PC-3 (cell line): Measurements from ENCODE around the gene ARF3. TPM values are rescaled to one million over a fixed set of nuclear protein-coding genes. Genes with fewer than 3 reads are reported as not detected.
A peak's percentile ranks its signal among the peaks of the same experiment; 100 is the strongest.

Experiments
- ATAC-seq: fragments of 200-7000 bp; cut with Tn5 transposase; 2 replicates; pipeline ENCODE4 v1.9.1; 2020; ENCODE audit warnings: mild to moderate bottlenecking, moderate library complexity
- BruUV-seq: library from RNA; stranded (reverse); fragments of 400-500 nt; replicated peaks from 2 replicates; lab custom pipeline; 2021; lab: Mats Ljungman, UMichigan
- CTCF ChIA-PET: fragments of 300-600 bp; sonication (Branson Sonifier 250); formaldehyde crosslinking; loops from one replicate; lab custom pipeline; 2022; ENCODE audit warnings: antibody characterized with exemption; lab: Charles Lee
- POLR2A ChIA-PET: fragments of 300-600 bp; sonication (Branson Sonifier 250); formaldehyde crosslinking; loops from one replicate; lab custom pipeline; 2022; ENCODE audit warnings: antibody characterized with exemption; ENCODE audit not compliant: unreplicated experiment; lab: Charles Lee
- DNase-seq: peaks from one replicate; pipeline ENCODE4 v3.0.0-alpha.2; 2015
- H2AFZ ChIP-seq: fragments of 300-600 bp; sonication (generic); 2 replicates; pipeline ENCODE4 v1.6.0; 2016; ENCODE audit warnings: antibody characterized with exemption, low read length
- H3F3A ChIP-seq: fragments of 300-600 bp; sonication (generic); one replicate; pipeline ENCODE4 v1.6.0; 2017; ENCODE audit warnings: antibody characterized with exemption, low read length, control low read depth, mild to moderate bottlenecking; ENCODE audit not compliant: unreplicated experiment
- H3K27ac ChIP-seq: fragments of 300-600 bp; sonication (generic); 2 replicates; pipeline ENCODE4 v1.5.1; 2016; ENCODE audit warnings: mild to moderate bottlenecking, low read length
- H3K27me3 ChIP-seq: fragments of 300-600 bp; sonication (generic); 2 replicates; pipeline ENCODE4 v1.6.1; 2016; ENCODE audit warnings: low read length, mixed read lengths
- H3K36me3 ChIP-seq: fragments of 300-600 bp; sonication (generic); 2 replicates; pipeline ENCODE4 v1.6.1; 2016; ENCODE audit warnings: low read depth, mixed run types, low read length, mixed read lengths
- H3K4me1 ChIP-seq: fragments of 300-600 bp; sonication (generic); 2 replicates; pipeline ENCODE4 v1.5.1; 2016; ENCODE audit warnings: low read length; ENCODE audit not compliant: insufficient read depth
- H3K4me2 ChIP-seq: fragments of 300-600 bp; sonication (generic); 2 replicates; pipeline ENCODE4 v1.6.0; 2016; ENCODE audit warnings: low read length
- H3K4me3 ChIP-seq: fragments of 300-600 bp; sonication (generic); 2 replicates; pipeline ENCODE4 v1.5.1; 2016; ENCODE audit warnings: mild to moderate bottlenecking, low read length, mixed read lengths
- H3K79me2 ChIP-seq: fragments of 300-600 bp; sonication (generic); 2 replicates; pipeline ENCODE4 v1.6.1; 2017; ENCODE audit warnings: low read length, mixed read lengths
- H3K9ac ChIP-seq: fragments of 300-600 bp; sonication (generic); 2 replicates; pipeline ENCODE4 v1.6.0; 2016; ENCODE audit warnings: mild to moderate bottlenecking, low read length
- H3K9me2 ChIP-seq: fragments of 300-600 bp; sonication (generic); replicated peaks from 2 replicates; pipeline ENCODE4 v1.6.1; 2016; ENCODE audit warnings: mixed run types, low read length, mixed read lengths
- H3K9me3 ChIP-seq: fragments of 300-600 bp; sonication (generic); 2 replicates; pipeline ENCODE4 v1.6.1; 2016; ENCODE audit warnings: low read length, mixed read lengths
- H4K20me1 ChIP-seq: fragments of 300-600 bp; sonication (generic); 2 replicates; pipeline ENCODE4 v1.6.1; 2016; ENCODE audit warnings: low read length, mixed read lengths
- CTCF ChIP-seq: fragments of 300-600 bp; sonication (generic); conservative IDR thresholded peaks from 2 replicates; pipeline ENCODE4 v1.5.1; 2017; ENCODE audit warnings: antibody characterized with exemption, low read depth, mild to moderate bottlenecking, low read length
- EZH2 ChIP-seq: fragments of 300-600 bp; sonication (generic); IDR thresholded peaks from one replicate; pipeline ENCODE4 v1.6.1; 2017; ENCODE audit warnings: antibody characterized with exemption, mild to moderate bottlenecking, low read length; ENCODE audit not compliant: unreplicated experiment
- EZH2phosphoT487 ChIP-seq: fragments of 300-600 bp; sonication (generic); IDR thresholded peaks from 2 replicates; pipeline ENCODE4 v1.6.1; 2018; ENCODE audit warnings: mild to moderate bottlenecking, antibody characterized with exemption, low read length, borderline replicate concordance
- intact Hi-C: fragments of 100-400 bp; cut with micrococcal nuclease; formaldehyde crosslinking; loops from 2 replicates; pipeline ENCODE4 v1.9.0; 2023
- total RNA-seq: library from RNA; depleted of rRNA; stranded (reverse); fragments of >200 nt; gene quantifications from 2 replicates; pipeline ENCODE4 v1.2.3, GENCODE V29; 2014

The ARF3 gene
- total RNA-seq, 1 experiment from 2014 or later = 85.5 TPM

- H3K79me2 ChIP-seq = no peaks in the 10 kb centered on the region
- H3K36me3 ChIP-seq = peaks cover 13% of the 10 kb centered on the region
- peak overlapping the region; percentile 59 for H2AFZ ChIP-seq
- no peaks in the 10 kb centered on the region for H3K4me1 ChIP-seq
- no peaks in the 10 kb centered on the region for H3K9me2 ChIP-seq
- DNase-seq (peak; percentile 44), ATAC-seq (peak; percentile 54)
- ChIA-PET CTCF (interaction anchor here (1.0 kb wide), 1 partner anchor 72 kb away, joined by 3 read pairs; no protein-coding TSS in a partner anchor), POLR2A (no interaction called here)
- BruUV-seq = no TSS peak
- no peaks in the 10 kb centered on the region for H4K20me1 ChIP-seq
- intact Hi-C loops = no loop called here
- no peaks in the 10 kb centered on the region for H3K9me3 ChIP-seq
- H3F3A ChIP-seq = no peaks in the 10 kb centered on the region
- TF ChIP-seq CTCF (peak; percentile 49; the same call in 1 of the 2 replicates), EZH2phosphoT487 (no peak), EZH2 (no peak)
- H3K4me2 ChIP-seq = peak overlapping the region; percentile 73
- no peaks in the 10 kb centered on the region for H3K27me3 ChIP-seq
- H3K9ac ChIP-seq = peak overlapping the region; percentile 66
- no peak overlapping the region for H3K27ac ChIP-seq
- peak overlapping the region; percentile 70 for H3K4me3 ChIP-seq
Measured at GRCh38 chr12:48924617-48925303, 32.5 kb downstream of the ARF3 start.

GRCh38 chr12:48923117-48923516, 34.2 kb downstream of the ARF3 start:
- ChIA-PET CTCF (no interaction called here), POLR2A (no interaction called here)
- Histone ChIP-seq H3K4me1 (no peaks in the 10 kb centered on the region), H3K4me3 (no peak overlapping the region), H3K27me3 (no peaks in the 10 kb centered on the region), H3K4me2 (no peak overlapping the region), H3K9me3 (no peaks in the 10 kb centered on the region), H4K20me1 (no peaks in the 10 kb centered on the region), H3K9me2 (no peaks in the 10 kb centered on the region), H2AFZ (no peak overlapping the region), H3K27ac (no peak overlapping the region), H3K79me2 (no peaks in the 10 kb centered on the region), H3K36me3 (peaks cover 8% of the 10 kb centered on the region), H3F3A (no peaks in the 10 kb centered on the region), H3K9ac (no peak overlapping the region)
- no TSS peak for BruUV-seq
- ATAC-seq (no peak), DNase-seq (no peak)
- intact Hi-C loops = no loop called here
- TF ChIP-seq EZH2 = no peak
- TF ChIP-seq CTCF = no peak
- TF ChIP-seq EZH2phosphoT487 = no peak
